GM19438 (cell line): ENCODE results near the gene HADHB.
"Not testable (repeated sequence)": the region's sequence is repeated elsewhere in the genome, so short reads cannot be mapped to it uniquely, and the experiment has no call there.

ENCODE experiments used
- ATAC-seq: cut with Tn5 transposase; IDR thresholded peaks from one replicate; pipeline ENCODE4 v1.9.1; 2021; ENCODE audit warnings: low read depth; ENCODE audit not compliant: unreplicated experiment

The HADHB gene

GRCh38 chr2:26290001-26290400 lies 45.3 kb downstream of the HADHB start:
- ATAC-seq, result no peak

GRCh38 chr2:26292646-26293045 lies 47.9 kb downstream of the HADHB start:
- no peak for ATAC-seq

- ATAC-seq, result no peak
These were observed 50.8 kb downstream of the HADHB start for GRCh38 chr2:26295511-26295910.

GRCh38 chr2:26297061-26297460 lies 52.3 kb downstream of the HADHB start:
- no peak for ATAC-seq

GRCh38 chr2:26298286-26298637 lies 53.5 kb downstream of the HADHB start:
- no peak for ATAC-seq

- ATAC-seq, result no peak
These were observed 54.1 kb downstream of the HADHB start for GRCh38 chr2:26298638-26299393.

- ATAC-seq, result no peak
These were observed 54.8 kb downstream of the HADHB start for GRCh38 chr2:26299471-26300101.

- no peak for ATAC-seq
These were observed 55.6 kb downstream of the HADHB start for GRCh38 chr2:26300234-26300925.

GRCh38 chr2:26302846-26303245 lies 58.1 kb downstream of the HADHB start:
- ATAC-seq, result no peak

GRCh38 chr2:26305094-26305493 lies 60.4 kb downstream of the HADHB start:
- ATAC-seq, result not testable (repeated sequence)

GRCh38 chr2:26305540-26305939 lies 60.8 kb downstream of the HADHB start:
- ATAC-seq, result no peak

GRCh38 chr2:26309921-26310320 lies 65.2 kb downstream of the HADHB start:
- no peak for ATAC-seq

- no peak for ATAC-seq
These were observed 67.7 kb downstream of the HADHB start for GRCh38 chr2:26312471-26312870.

GRCh38 chr2:26313446-26313845 lies 68.7 kb downstream of the HADHB start:
- ATAC-seq, result no peak

- ATAC-seq, result no peak
These were observed 69.5 kb downstream of the HADHB start for GRCh38 chr2:26314243-26314642.

- no peak for ATAC-seq
These were observed 71.3 kb downstream of the HADHB start for GRCh38 chr2:26316041-26316440.

- ATAC-seq, result no peak
These were observed 72.1 kb downstream of the HADHB start for GRCh38 chr2:26316845-26317244.

- ATAC-seq, result no peak
These were observed 72.8 kb downstream of the HADHB start for GRCh38 chr2:26317377-26318105.

- ATAC-seq, result no peak
These were observed 74.2 kb downstream of the HADHB start for GRCh38 chr2:26318950-26319349.

- ATAC-seq, result not testable (repeated sequence)
These were observed 79.7 kb downstream of the HADHB start for GRCh38 chr2:26324479-26324878.

GRCh38 chr2:26324903-26325302 lies 80.2 kb downstream of the HADHB start:
- no peak for ATAC-seq
